Esophagus muscularis mucosa (tissue), 3 donors: ENCODE measurements around the gene PSMA4.

Source experiments
- CTCF ChIP-seq, 3 experiments: fragments of 200-600 bp in 2 of 3; fragments of 450-650 bp in 1 of 3; sonication (generic) in 2 of 3; IDR thresholded peaks; one replicate each; pipeline ENCODE4 v1.5.1; 2017 to 2019; ENCODE audit warnings: antibody characterized with exemption in 3 of 3, mild to moderate bottlenecking in 2 of 3, moderate library complexity in 1 of 3
- POLR2A ChIP-seq: fragments of 450-650 bp; IDR thresholded peaks from one replicate; pipeline ENCODE4 v1.6.1; 2017; ENCODE audit warnings: antibody characterized with exemption, moderate library complexity, mild to moderate bottlenecking, low read depth
- POLR2AphosphoS5 ChIP-seq, 2 donors: sonication (generic); formaldehyde crosslinking; IDR thresholded peaks; one replicate each; pipeline ENCODE4 v1.6.1; 2017; ENCODE audit warnings: antibody characterized with exemption in 2 of 2

GRCh38 chr15:78571382-78571781 lies 31.1 kb downstream of the PSMA4 start:
- TF ChIP-seq CTCF (IDR thresholded peaks at IDR 0.05) (no peak), POLR2A (no peak), POLR2AphosphoS5 (IDR thresholded peaks at IDR 0.05) (no peak)
